Measurements from ENCODE around the gene SPOCK1. TPM values are rescaled to one million over a fixed set of nuclear protein-coding genes. Genes with fewer than 3 reads are reported as not detected.

Gene SPOCK1
- total RNA-seq, 1 experiment from 2014 or later, result 10.9 TPM

- Histone ChIP-seq H3K9me3 (ENCODE audit: control insufficient read depth, low read depth, low read length) (no peaks in the 10 kb centered on the region), H4K5ac (ENCODE audit: insufficient read length, low read depth, low read length) (no peak overlapping the region), H2BK120ac (ENCODE audit: low read depth, low read length, poor library complexity, severe bottlenecking) (no peak overlapping the region), H3K4me1 (ENCODE audit: insufficient read depth, low read length) (no peaks in the 10 kb centered on the region), H4K8ac (replicated peaks; ENCODE audit: insufficient read length, low read depth, low read length) (no peak overlapping the region), H3K27ac (ENCODE audit: insufficient read length, low read depth, low read length) (no peak overlapping the region), H4K91ac (ENCODE audit: insufficient read length, low read depth, low read length) (no peak overlapping the region), H3K23me2 (ENCODE audit: insufficient read length, low read depth, low read length, poor library complexity, severe bottlenecking) (no peaks in the 10 kb centered on the region), H3K9ac (ENCODE audit: extremely low read depth, insufficient read length, low read length) (no peak overlapping the region), H2BK20ac (ENCODE audit: low read depth, low read length, poor library complexity, severe bottlenecking) (no peak overlapping the region), H3K4ac (ENCODE audit: low read depth, low read length) (no peak overlapping the region), H2BK12ac (ENCODE audit: insufficient read length, low read depth, low read length) (no peak overlapping the region), H3K18ac (ENCODE audit: insufficient read length, low read depth, low read length) (no peak overlapping the region), H3T11ph (ENCODE audit: low read length) (no peak overlapping the region), H2BK15ac (ENCODE audit: low read depth, low read length) (no peak overlapping the region), H2AFZ (ENCODE audit: low read length) (no peak overlapping the region), H3K27me3 (ENCODE audit: insufficient read depth, low read length) (no peaks in the 10 kb centered on the region; the same call in 1 of the 2 replicates), H3K4me2 (ENCODE audit: insufficient read depth, insufficient read length, low read length) (no peak overlapping the region), H4K20me1 (ENCODE audit: control insufficient read depth, insufficient read depth, insufficient read length) (no peaks in the 10 kb centered on the region), H3K79me2 (ENCODE audit: insufficient read depth, low read length) (no peaks in the 10 kb centered on the region), H2AK5ac (ENCODE audit: insufficient read length, low read length) (no peak overlapping the region), H3K23ac (ENCODE audit: insufficient read length, low read depth, low read length) (no peak overlapping the region), H3K56ac (ENCODE audit: insufficient read length, low read depth, low read length) (no peak overlapping the region), H3K14ac (ENCODE audit: insufficient read depth, low read length) (no peak overlapping the region), H3K79me1 (ENCODE audit: insufficient read depth, low read depth, low read length, poor library complexity, severe bottlenecking) (no peaks in the 10 kb centered on the region), H2BK5ac (ENCODE audit: insufficient read length, low read length) (no peak overlapping the region)
- TF ChIP-seq CTCF (conservative IDR thresholded peaks at IDR 0.05), result no peak
- Mint-ChIP-seq H3K27me3 (ENCODE audit: low read depth) (peaks cover 4% of the 10 kb centered on the region; the same call in 1 of the 2 replicates), H3K36me3 (ENCODE audit: insufficient read depth in 1 of 3, low read depth in 3 of 3) (no peaks in the 10 kb centered on the region), H3K4me1 (no peaks in the 10 kb centered on the region), H3K4me3 (no peak overlapping the region), H3K27ac (no peak overlapping the region), H3K9me3 (no peaks in the 10 kb centered on the region)
- no peak for DNase-seq
- no CpG with 5 or more reads among the region's 1 CpG for WGBS (ENCODE audit: extremely low coverage, insufficient read length, low lambda C conversion rate)
These were observed 61.4 kb downstream of the SPOCK1 start for GRCh38 chr5:137437774-137438173.

All from H9 (cell line).